ENCODE results near the gene HSF2BP.

- TF ChIP-seq CTCF (IDR thresholded peaks at IDR 0.05) (no peak), POLR2A (IDR thresholded peaks at IDR 0.05) (no peak), POLR2AphosphoS5 (IDR thresholded peaks at IDR 0.05) (peak in 1 of 3 donors; percentile 31), EP300 (IDR thresholded peaks at IDR 0.05) (no peak)
Measured at GRCh38 chr21:43609501-43610340, 49.6 kb downstream of the HSF2BP start.

Data from stomach (tissue), 4 donors.